Stimulated activated effector memory CD8-positive, alpha-beta T cell treated with anti-CD3 and anti-CD28 coated beads, Interleukin-12 subunit alpha, Interleukin-12 subunit beta, amount 100 ng/mL, for 72 hours (primary cell): Measurements from ENCODE around the gene CACNA1C.

Experiments
- ATAC-seq: fragments of 150-1000 bp; cut with Tn5 transposase; 2 replicates; pipeline ENCODE4 v1.10.0; 2021
- DNase-seq, 2 donors: peaks; one replicate each; pipeline ENCODE4 v3.0.0; 2021 to 2022; ENCODE audit warnings: low spot score in 2 of 2
- H3K27ac Mint-ChIP-seq: one replicate; pipeline ENCODE4 v1.8.0; 2022; ENCODE audit warnings: mild to moderate bottlenecking, mixed read lengths
- H3K36me3 Mint-ChIP-seq: one replicate; pipeline ENCODE4 v1.8.0; 2022; ENCODE audit warnings: mild to moderate bottlenecking, mixed read lengths
- H3K4me1 Mint-ChIP-seq: one replicate; pipeline ENCODE4 v1.8.0; 2022; ENCODE audit warnings: mixed read lengths
- H3K4me3 Mint-ChIP-seq: one replicate; pipeline ENCODE4 v1.8.0; 2022; ENCODE audit warnings: mild to moderate bottlenecking, mixed read lengths
- H3K9me3 Mint-ChIP-seq: one replicate; pipeline ENCODE4 v1.8.0; 2022; ENCODE audit warnings: mixed read lengths

The CACNA1C gene

DNA sequence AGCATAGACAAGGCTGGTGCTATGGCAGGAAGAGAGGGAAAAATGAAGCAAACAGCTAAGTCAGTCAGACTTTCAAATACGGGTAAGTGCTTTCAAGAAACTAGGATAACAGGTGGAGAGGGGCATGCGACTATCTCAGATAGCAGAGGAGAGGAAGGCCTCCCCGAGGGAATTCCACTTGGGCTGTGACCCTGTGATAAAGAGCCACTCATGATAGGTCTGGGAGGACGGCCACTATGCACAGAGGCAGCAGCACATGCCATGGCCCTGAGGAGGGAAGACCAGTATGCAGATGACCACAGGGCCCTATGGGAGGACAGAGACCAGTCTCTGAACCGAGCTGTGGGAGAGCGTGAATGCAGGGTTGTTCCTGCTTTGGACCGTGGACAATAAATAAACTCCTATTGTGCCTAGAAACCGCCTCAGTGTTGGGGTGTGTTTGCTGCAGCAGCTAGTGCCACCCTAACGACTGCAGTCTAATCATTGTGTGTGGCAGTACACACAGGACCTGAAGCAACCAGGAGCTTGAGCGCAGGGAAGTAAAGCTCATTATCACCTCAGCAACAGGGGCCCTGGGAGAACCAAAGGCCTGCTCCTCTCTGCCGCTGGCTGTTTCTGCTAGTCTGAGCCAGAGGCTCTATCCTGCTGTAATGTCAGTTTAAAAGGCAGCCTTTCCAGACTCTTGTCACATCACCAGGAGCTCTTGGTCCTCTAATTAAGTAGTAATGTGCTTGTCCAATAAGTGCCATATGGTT is 119.1 kb downstream of the CACNA1C start:
- Mint-ChIP-seq H3K27ac (no peak overlapping the region), H3K9me3 (peaks cover 7% of the 10 kb centered on the region), H3K36me3 (no peaks in the 10 kb centered on the region), H3K4me3 (no peak overlapping the region), H3K4me1 (no peaks in the 10 kb centered on the region)
- DNase-seq (no peak), ATAC-seq (peak; percentile 29)

DNA sequence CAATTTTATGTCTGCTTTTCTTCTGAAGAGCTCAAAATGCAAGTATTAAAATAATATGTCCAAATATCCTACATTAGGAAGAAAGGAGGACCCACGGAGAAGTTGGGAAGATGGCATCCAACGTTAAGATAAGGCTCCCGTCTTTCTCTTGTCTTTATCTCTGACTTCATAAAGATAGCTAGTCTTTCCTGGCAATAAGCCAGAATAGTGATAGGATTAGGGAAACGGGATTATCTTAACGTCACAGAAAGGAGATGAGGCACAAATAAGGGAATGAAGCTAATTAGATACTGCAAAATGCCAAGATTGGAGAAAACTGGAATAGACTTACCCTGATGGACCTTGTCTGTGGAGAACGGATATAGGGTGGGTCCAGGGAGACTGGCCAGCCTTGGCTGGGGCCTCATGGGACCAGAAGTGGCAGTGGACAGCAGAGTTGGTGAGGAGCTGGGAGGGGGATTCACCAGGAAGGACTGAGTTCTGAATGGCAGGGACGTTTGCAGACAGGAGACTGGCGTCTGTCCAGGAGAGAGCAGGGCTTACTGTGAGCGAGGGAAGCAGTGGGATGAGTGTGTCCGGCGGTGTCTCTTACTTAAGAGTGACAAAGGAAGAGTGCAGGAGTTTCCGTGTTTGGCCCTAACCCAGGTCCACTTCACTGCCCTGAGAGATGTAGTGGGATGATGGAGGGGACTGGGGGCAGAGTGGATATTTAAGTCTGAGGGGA is 119.9 kb downstream of the CACNA1C start:
- Mint-ChIP-seq H3K4me3 (no peak overlapping the region), H3K9me3 (peaks cover 5% of the 10 kb centered on the region), H3K27ac (no peak overlapping the region), H3K36me3 (no peaks in the 10 kb centered on the region), H3K4me1 (no peaks in the 10 kb centered on the region)
- ATAC-seq (no peak), DNase-seq (no peak)

DNA sequence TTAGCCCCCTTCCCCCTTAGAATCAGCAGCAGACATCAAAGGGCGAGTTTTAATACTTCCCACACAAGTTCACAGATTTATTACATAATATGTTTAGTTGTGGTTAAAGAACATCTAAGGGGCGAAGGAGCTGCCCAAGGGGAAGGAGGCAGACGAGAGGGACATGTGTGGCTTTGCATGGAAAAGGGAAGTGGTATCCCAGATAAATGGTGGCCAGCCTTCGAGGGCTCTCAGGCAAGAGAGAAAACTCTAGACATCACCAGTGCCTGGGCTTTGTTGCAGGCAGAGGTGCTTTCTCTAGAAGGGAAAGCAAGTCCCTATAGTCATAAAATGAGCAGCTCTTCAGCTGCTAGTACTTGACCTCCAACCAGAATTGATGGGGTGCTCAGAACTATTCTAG is 121.2 kb downstream of the CACNA1C start:
- Mint-ChIP-seq H3K4me3 (no peak overlapping the region), H3K36me3 (no peaks in the 10 kb centered on the region), H3K4me1 (no peaks in the 10 kb centered on the region), H3K27ac (no peak overlapping the region), H3K9me3 (no peaks in the 10 kb centered on the region)
- DNase-seq (no peak), ATAC-seq (no peak)

DNA sequence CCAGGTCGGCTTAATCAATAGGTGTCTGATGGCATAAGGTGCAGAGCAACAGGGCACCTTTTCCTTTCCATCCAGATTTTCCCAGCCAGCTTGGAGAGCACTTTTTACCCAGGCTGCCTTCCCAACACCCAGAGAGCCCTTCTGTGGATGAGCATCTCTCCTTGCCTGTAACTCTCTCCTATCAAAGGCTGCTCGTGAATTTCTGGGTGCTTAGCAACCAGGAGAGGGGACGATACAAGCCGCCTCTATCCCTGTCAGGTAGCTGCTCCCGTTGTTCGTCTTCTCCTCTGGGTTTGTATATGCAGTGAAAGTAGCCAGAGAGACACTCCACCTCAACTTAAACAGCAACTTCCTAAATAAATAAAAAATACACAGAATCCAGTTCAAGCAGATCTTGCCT is 124.2 kb downstream of the CACNA1C start:
- ATAC-seq, result no peak
- Mint-ChIP-seq H3K36me3 (no peaks in the 10 kb centered on the region), H3K4me3 (no peak overlapping the region), H3K27ac (no peak overlapping the region), H3K4me1 (no peaks in the 10 kb centered on the region), H3K9me3 (no peaks in the 10 kb centered on the region)
- DNase-seq, result no peak

DNA sequence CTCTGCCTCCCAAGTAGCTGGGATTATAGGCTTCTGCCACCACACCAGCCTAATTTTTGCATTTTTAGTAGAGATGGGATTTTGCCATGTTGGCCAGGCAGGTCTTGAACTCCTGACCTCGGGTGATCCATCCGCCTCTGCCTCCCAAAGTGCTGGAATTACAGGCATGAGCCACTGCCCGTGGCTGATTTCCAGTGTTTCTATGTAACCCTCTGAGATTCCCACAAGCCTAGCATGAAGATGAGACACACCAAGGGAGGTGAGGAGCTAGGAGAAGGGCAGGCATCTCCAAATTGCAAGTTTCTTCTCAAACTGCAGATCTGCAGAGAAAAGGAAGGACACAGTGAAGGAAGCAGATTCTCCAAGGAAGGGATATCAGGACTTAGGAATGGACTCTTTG is 125.0 kb downstream of the CACNA1C start:
- no peaks in the 10 kb centered on the region for H3K9me3 Mint-ChIP-seq
- DNase-seq (no peak), ATAC-seq (no peak)
- no peak overlapping the region for H3K4me3 Mint-ChIP-seq
- no peak overlapping the region for H3K27ac Mint-ChIP-seq
- H3K36me3 Mint-ChIP-seq, result no peaks in the 10 kb centered on the region
- H3K4me1 Mint-ChIP-seq, result no peaks in the 10 kb centered on the region

DNA sequence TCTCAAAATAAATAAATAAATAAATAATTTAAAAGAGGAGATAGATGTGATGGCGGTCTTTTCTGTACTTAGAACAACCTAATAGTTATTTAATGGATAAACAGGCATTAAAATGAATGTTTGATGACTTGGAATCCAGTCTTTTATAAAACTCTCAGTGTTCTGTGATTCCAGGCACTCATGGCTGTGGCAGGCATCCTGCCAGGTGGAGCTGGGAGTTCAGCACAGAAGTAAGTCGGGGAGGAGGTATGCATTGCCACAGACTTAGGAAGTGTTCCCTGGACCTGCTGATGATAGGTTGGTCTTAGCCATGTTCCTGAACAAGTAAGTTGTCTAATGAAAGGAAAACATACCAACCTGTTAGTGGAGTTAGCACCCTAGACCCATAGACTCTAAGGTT is 126.3 kb downstream of the CACNA1C start:
- H3K4me3 Mint-ChIP-seq, result no peak overlapping the region
- peaks cover 2% of the 10 kb centered on the region for H3K4me1 Mint-ChIP-seq
- no peaks in the 10 kb centered on the region for H3K9me3 Mint-ChIP-seq
- H3K36me3 Mint-ChIP-seq, result no peaks in the 10 kb centered on the region
- DNase-seq (no peak), ATAC-seq (no peak)
- no peak overlapping the region for H3K27ac Mint-ChIP-seq

DNA sequence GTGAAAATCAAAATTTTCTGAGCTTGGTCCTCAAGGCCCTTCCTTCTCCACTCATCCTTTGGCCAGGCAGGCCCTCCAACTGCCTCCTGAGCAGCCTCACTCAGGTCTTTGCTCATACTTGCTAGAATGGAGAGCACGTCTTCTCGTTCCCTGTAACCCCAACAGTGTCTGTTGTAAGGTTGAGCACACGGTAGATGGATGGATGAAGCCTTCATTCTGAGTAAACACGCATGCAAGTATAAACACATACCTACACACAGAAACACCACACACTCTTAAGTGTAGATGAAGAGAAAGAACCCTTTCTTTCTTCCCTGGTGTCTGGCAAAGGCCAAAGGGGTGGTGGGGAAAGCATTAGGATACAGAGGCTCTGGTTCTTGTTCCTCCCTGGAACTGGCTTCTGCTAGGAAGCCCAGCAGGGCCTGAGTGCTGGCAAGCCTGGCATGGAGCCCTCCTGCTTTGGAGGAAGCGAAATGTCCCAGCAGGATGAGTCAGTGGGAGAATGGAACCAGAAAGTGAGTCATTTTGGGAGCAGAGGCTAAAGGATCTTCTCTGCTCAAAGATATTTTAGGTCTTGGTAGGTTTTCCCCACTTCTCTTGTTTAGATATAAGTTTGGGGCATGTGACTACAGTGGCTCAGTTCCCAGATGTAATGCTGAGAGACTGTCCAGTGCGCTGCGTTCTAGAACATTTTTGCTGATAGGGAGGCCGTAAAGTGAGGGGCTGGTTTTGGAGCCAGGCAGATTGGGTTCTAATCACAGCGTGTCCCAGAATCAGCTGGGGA is 127.4 kb downstream of the CACNA1C start:
- DNase-seq (no peak), ATAC-seq (no peak)
- no peak overlapping the region for H3K27ac Mint-ChIP-seq

DNA sequence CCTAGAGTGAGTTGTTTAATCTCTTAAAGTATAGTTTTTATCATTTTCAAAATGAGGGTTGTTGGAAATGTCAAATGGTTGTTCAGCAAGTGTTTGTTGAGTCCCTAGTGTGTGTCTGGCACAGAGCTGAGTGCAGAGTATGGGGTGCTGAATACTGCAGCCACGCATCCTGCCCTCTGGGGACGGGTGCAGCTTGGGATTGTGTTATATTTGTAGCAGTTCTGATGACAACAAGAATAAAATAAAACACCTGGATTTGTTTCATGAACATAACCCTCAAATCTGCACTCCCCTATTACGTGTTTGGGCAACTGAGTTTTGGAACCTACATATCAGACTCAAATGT is 127.9 kb downstream of the CACNA1C start:
- Mint-ChIP-seq H3K4me3 (no peak overlapping the region), H3K27ac (no peak overlapping the region), H3K4me1 (peaks cover 7% of the 10 kb centered on the region), H3K36me3 (no peaks in the 10 kb centered on the region), H3K9me3 (no peaks in the 10 kb centered on the region)
- no peak for ATAC-seq
- DNase-seq, result no peak

More for the DNA sequence above, 127.4 kb downstream of the CACNA1C start:
- H3K4me1 Mint-ChIP-seq, result peaks cover 7% of the 10 kb centered on the region
- H3K36me3 Mint-ChIP-seq, result no peaks in the 10 kb centered on the region
- no peaks in the 10 kb centered on the region for H3K9me3 Mint-ChIP-seq
- H3K4me3 Mint-ChIP-seq, result no peak overlapping the region

DNA sequence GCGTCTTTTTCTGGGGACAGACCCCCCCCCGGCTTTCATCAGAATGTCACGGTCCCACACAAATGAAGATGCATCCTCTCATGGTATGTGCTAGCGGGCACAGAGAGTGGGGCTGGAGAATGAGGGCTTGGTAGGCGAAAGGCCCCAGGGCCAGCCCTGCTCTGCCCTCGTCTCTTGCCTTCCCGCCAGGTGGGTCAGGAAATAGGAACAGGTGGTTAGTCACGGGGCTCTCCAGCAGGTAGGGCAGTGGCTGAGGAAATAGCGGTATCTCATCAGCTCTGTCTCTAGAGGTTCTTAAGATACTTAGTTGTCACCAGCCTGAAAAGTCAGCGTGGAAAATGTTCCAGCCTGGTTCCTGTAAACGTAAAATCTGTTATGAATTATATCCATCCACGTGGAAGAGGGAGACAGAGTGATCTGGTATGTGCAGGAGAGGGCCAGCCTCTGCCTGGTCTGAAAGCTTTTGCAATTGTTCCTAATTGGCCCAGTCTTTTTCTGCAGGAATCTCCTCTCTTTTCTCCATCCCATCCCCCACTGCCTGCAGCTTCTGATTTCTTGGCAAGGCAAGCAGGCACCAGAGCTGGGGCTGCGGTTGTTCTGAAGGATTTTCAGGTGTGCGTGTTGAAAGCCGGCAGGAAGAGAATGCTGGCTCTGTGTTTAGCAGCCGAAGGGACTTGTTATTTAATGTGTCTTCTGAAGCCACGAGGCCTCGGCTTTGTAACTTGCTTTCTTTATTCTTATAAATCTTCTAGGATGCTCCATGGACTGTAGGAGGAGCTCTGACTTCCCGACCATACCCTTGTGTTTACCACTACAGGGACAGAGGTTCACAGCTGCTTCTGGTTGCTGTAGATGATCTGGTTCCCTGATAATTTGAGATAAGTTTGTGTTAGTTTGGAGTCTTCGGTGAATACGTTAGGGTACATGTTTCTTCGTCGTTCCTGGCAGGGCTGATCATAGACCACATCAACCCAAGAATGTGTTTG is 131.1 kb downstream of the CACNA1C start:
- H3K27ac Mint-ChIP-seq, result no peak overlapping the region
- H3K36me3 Mint-ChIP-seq, result no peaks in the 10 kb centered on the region
- ATAC-seq, result no peak
- H3K9me3 Mint-ChIP-seq, result no peaks in the 10 kb centered on the region
- H3K4me3 Mint-ChIP-seq, result no peak overlapping the region
- peaks cover 7% of the 10 kb centered on the region for H3K4me1 Mint-ChIP-seq
- DNase-seq, result no peak

DNA sequence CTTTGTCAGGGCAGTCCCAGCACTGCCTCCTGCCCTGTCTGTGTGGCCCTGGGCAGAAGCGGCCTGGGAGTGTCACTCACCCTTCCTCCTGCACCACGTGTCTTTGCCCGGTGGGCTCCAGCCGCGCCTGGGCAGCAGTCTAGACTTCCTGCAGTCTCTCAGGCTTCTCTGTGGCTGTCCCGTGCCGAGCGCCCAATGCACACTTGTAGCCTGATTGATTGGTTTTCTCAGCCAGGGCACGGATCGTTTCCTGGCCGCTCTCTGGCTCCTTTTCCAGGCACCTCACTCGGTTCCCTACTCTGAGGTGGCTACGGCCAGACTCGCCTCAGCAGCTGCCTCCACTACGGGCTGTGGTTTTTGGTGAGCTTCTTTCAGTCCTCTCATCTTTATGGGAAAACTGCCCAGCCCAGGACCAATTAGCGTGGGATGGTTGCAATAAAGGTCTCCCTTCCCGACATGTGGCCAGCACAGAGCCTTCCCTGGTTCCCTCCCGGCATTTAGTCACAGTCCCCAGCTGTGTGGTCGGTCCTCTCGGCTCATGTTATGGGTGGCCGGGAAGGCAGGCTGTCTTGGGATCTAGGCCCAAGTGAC is 133.1 kb downstream of the CACNA1C start:
- ATAC-seq (no peak), DNase-seq (no peak)
- H3K4me3 Mint-ChIP-seq, result no peak overlapping the region
- peaks cover 7% of the 10 kb centered on the region for H3K4me1 Mint-ChIP-seq
- H3K9me3 Mint-ChIP-seq, result no peaks in the 10 kb centered on the region
- no peak overlapping the region for H3K27ac Mint-ChIP-seq
- H3K36me3 Mint-ChIP-seq, result no peaks in the 10 kb centered on the region

DNA sequence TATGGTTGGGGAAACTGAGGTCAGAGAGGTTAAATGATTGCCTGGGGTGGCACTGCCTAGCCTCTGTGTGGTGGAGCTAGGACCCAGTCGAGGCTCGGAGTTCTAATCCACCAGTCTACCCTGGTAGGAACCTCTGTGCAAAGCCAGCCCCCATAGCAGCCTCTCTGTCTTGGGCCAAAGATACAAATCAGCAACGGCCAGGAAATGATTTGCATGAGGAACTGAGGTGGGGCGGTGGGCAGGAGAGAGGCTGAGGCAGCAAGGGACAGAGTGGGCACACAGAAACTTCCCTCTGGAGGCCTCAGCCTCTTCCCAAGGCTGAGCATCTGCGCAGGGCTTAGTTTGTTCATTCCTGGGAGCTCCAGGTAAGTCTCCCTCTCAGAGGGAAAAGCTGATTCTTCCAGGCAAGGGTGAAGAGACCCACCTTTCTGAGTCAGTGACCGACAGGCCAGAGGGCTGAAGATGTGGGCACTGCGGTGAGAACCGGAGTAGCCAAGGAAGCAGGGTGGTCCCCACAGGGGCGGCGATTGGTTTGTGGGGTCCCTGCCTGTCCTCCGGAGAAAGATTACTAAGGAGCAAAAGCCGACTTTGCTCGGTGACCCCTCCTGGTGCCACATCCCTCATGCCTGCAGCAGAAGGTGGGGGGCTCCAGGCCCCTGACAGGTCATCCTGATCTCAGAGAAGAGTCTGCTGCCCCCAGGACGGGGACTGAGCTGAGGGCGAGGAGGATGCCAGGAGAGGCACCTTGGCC is 134.6 kb downstream of the CACNA1C start:
- DNase-seq (no peak), ATAC-seq (no peak)
- H3K36me3 Mint-ChIP-seq, result no peaks in the 10 kb centered on the region
- H3K27ac Mint-ChIP-seq, result no peak overlapping the region
- H3K9me3 Mint-ChIP-seq, result no peaks in the 10 kb centered on the region
- peaks cover 7% of the 10 kb centered on the region for H3K4me1 Mint-ChIP-seq
- no peak overlapping the region for H3K4me3 Mint-ChIP-seq

DNA sequence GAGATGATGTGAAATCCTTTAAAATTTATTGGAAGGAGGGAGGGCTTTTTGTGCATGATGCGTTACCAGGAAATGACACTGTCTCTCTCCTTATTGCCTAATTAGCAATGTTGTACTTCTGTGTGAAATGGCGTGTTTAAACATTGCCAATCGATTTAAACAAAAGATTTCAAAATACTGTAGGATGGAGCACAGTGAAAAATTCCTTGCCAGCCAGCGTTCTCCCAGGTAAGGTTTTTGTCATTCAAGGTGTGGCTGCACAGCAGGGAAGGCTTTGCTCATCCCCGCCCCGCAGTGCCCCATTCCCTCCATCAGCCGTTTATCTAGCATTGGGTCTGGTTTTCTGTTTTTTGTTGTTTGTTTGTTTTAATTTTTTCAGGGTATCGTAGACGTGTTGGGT is 137.3 kb downstream of the CACNA1C start:
- H3K36me3 Mint-ChIP-seq, result no peaks in the 10 kb centered on the region

DNA sequence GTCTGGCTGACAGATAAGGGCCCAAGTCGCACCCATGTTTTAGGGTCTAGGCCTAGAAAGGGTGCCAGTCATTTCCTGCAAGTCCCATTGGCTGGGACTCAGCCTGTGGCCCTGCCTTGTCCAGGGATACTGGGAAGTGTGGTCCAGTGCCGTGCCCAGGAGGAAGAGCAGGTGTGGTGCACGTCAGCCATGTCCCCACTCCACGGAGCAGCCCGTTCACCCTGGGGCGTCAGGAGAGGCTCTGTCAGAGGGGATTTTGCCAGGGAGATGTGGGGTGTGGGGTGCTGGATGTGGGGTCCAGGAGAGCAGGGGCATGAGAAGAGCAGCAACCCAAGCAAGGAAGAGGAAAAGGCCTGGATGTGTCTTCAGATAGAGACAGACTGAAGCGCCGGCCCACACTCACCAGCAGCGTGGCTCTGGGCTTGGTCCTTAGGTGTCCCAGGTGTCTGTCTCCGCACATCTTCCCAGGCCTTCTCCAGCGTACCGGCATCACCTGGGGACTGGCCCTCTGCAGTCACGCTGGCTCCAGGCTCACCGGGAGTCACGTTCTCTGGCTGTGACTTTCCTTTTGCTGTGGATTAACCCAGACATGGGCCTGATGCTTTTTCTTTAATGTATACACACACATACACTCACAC is 138.2 kb downstream of the CACNA1C start:
- Mint-ChIP-seq H3K36me3 (no peaks in the 10 kb centered on the region), H3K4me1 (no peaks in the 10 kb centered on the region), H3K4me3 (no peak overlapping the region), H3K9me3 (no peaks in the 10 kb centered on the region), H3K27ac (no peak overlapping the region)
- no peak for DNase-seq
- ATAC-seq, result no peak

More for the DNA sequence above, 137.3 kb downstream of the CACNA1C start:
- DNase-seq (no peak), ATAC-seq (no peak)
- H3K27ac Mint-ChIP-seq, result no peak overlapping the region
- H3K4me1 Mint-ChIP-seq, result no peaks in the 10 kb centered on the region
- no peaks in the 10 kb centered on the region for H3K9me3 Mint-ChIP-seq
- no peak overlapping the region for H3K4me3 Mint-ChIP-seq
